NCI-H510A treated with DMSO at 0.1 percent for 48 hours (cell line): ENCODE measurements around the gene PLCD3.
A peak's percentile ranks its signal among the peaks of the same experiment; 100 is the strongest.

Source experiments
- DNase-seq: peaks from one replicate; lab custom pipeline; 2025; lab: John Stamatoyannopoulos, UW

Gene PLCD3, protein sequence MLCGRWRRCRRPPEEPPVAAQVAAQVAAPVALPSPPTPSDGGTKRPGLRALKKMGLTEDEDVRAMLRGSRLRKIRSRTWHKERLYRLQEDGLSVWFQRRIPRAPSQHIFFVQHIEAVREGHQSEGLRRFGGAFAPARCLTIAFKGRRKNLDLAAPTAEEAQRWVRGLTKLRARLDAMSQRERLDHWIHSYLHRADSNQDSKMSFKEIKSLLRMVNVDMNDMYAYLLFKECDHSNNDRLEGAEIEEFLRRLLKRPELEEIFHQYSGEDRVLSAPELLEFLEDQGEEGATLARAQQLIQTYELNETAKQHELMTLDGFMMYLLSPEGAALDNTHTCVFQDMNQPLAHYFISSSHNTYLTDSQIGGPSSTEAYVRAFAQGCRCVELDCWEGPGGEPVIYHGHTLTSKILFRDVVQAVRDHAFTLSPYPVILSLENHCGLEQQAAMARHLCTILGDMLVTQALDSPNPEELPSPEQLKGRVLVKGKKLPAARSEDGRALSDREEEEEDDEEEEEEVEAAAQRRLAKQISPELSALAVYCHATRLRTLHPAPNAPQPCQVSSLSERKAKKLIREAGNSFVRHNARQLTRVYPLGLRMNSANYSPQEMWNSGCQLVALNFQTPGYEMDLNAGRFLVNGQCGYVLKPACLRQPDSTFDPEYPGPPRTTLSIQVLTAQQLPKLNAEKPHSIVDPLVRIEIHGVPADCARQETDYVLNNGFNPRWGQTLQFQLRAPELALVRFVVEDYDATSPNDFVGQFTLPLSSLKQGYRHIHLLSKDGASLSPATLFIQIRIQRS

DNA sequence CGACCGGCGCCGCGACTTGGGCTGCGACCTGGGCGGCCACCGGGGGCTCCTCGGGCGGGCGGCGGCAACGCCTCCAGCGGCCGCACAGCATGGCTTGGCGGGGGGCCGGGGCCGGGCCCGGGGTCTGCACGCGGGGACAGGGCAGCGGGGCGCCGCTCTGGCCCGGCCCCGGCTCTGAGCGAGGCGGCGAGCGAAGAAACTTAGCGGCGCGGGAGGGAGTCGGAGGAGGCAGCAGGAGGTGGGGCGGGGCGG is at the start of gene PLCD3:
Gene PLCD3, minus strand, starts transcription at position 196 of the 252 bp plus-strand sequence. Its CDS starts 105 bp downstream, at position 91.
- no peak for DNase-seq

DNA sequence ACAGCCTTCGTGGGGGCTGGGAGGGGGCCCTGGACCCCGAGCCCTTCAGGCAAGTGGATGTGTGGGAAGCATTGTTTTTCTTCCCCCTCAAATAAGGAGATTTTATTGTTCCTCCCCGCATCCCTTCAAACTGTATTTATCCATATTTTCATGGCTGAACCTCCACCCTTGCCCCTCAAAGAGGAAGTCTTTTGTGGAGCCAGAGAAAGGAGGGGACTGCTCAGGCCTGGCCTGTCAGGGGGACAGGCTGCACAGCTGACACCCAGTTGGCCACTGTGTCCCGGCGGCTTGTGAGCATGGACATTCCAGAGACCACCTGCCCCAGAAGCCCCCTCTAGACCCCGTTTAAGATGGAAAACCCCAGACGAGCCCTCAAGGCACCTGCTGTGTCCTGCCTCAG is 45.2 kb upstream of the PLCD3 start:
- no peak for DNase-seq

DNA sequence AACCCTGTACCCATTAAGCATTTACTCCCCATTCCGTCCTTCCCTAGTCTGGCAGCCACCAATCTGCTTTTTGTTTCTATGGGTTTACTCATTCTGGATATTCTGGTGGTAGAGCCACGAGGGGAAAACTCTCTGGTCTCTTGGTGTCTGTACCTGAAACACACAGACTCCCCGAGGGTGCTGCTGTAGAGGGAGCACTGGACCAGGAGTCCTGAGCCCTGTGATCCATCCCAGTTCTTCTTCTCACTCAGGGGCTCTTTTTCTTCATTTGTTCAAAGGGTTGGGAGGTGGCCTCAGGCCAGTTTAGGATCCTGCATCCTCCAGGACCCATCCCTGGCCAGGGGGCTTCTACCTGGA is 43.4 kb upstream of the PLCD3 start:
- DNase-seq = no peak

DNA sequence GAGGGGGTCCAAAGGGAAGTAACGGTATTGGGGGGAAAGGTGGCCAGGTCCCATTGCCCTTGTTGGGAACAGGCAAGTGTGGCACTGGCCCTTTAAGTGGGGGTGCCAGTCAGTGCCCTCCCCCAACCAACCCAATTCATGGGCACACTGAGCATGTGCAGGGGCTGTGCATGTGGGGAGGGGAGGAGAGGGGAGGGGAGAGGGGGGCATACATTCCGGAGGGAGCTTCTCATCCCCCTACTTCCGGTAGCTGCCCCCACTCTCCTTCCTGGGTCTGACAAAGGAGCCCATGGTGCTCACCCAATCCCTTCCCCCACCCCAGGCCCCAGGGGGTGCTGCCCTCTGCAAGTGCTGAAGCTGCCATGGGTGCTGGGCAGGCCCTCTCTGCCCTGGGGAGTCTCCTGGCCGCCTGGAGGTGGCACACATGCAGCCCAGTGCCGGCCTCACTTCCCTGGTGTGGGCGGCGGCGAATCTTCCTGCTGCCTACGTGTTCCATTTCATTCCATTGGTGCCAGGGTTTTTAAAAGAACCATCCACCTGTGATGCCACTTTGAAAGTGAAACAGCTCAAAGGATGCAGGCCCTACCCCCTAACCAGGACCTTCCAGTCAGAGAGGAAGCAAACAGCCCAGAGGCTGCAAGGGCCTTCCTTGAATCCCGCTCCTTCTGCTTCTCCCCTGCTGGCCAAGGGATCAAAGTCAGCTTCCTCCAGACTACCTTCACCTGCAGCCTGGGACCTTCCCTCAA is 40.4 kb upstream of the PLCD3 start:
- DNase-seq = peak; percentile 65

DNA sequence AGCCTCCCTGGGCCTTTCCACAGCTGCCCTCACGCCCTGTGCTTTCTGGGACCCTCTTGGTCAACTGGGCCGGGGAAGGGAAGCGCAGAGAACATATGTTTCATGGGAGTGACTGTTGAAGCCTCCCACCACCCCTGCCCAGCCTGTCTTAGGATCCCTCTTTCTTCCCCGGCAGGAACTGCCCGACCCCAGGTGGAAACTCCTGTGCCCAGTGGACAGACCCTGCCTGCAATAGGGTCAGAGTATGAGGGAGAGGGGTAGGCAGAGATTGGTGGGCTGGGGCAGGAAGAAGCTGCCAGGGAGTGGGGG is 39.9 kb upstream of the PLCD3 start:
- no peak for DNase-seq

DNA sequence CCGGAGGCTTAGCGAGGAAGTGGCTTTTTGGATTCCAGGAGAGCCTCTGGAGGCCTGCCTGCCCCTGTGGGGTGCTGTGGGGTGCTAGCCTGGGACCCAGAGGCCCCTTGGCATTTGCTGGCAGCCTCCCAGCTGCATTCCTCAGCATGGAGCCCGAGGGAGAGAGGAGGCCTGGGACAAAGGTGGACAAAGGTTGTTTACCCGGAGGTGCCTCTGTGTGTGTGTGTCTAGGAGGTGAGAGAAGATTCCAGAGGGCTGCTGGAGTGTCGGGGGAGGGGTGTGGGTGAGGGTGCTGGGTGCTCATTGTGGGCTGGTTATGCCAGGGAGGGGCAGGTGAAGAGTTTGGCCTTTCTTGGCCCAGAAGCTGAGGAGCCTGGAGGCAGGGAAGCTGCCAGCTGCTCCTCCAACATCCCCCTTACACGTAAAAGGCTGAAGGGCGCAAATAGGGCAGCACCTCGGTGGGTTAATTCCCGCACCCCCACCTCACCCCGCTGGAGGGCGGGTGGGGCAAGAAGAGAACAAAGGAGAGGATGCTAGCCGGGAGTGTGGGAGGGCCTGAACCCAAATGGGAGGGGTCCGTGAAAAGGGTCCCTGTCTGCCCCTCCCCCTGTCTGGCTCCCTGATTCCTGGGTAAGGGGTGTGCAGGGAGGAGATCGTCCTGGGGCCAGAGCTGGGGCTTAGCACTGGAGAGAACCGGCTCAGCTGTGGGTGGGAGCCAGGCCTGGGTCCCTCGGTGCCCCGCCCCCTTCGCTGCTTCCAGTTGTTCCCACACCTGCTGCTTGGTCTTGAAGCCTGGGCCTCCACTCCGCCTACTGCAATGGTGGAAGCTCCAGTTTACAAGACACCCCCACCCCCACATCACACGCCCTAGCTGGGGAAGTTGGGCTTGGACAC is 39.3 kb upstream of the PLCD3 start:
- peak; percentile 69 for DNase-seq

DNA sequence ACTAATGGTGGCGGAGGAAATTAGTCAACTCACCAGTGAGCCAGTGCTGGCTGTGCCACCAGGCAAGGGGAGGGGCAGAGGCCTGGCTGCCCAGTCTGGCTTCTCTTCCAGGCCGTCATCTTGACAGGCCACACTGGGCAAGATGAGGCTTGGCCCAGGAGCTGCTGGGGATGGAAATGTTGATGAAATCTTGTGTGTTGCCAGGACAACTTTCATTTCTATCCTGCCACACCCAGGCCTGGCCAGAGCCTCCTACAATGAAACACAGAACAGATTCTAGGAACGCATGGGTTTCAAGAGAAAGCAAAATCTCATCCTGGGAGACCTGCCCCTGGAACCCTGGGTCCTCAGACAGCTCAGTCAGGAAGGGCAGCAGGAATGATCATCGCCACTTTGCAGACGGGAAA is 38.6 kb upstream of the PLCD3 start:
- DNase-seq = no peak

DNA sequence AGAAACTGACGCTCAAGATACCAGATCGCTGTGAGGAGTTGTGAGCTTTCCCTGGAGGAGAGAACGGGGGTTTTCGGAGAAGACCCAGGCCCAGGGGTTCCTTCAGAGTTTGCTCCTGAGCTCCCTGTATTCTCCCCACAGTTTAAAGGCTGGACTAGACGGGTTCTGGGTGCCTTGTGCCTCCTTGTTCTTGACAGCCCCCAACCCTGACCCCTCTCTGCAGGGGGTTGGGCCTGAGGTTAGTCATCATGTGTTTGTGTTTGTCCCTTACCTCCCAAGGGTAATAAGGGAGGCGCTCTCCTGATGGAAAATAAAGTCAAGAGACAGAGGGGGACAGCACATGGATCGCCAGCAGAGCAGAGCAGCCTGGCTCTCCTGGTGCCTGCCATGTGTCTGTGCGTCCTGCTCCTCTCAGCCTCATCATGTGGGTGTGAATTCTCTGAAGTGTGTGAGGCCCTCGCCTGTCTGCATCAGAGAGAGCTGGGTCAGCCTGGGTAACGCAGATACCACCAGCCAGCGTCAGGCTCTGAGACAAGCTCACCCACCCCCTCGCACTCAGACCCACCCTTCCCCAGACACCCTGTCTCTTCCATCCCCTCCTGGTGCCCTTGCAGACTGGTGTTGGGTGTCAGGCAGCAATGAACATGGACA is 38.1 kb upstream of the PLCD3 start:
- DNase-seq = no peak

DNA sequence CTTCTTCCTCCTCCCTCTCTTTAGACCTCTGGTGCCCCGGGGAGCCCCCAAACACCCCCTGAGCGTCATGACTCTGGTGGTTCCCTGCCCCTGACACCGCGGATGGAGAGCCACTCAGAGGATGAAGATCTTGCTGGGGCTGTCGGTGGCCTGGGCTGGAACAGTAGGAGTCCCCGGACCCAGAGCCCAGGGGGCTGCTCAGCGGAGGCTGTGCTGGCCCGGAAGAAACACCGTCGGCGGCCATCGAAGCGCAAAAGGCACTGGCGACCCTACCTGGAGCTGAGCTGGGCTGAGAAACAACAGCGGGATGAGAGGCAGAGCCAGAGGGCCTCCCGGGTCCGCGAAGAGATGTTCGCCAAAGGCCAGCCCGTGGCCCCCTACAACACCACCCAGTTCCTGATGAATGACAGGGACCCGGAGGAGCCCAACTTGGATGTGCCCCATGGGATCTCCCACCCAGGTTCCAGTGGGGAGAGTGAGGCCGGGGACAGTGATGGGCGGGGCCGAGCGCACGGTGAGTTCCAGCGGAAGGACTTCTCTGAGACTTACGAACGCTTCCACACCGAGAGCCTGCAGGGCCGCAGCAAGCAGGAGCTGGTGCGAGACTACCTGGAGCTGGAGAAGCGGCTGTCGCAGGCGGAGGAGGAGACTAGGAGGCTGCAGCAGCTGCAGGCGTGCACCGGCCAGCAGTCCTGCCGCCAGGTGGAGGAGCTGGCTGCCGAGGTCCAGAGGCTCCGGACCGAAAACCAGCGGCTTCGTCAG is 36.9 kb upstream of the PLCD3 start:
- DNase-seq = no peak

DNA sequence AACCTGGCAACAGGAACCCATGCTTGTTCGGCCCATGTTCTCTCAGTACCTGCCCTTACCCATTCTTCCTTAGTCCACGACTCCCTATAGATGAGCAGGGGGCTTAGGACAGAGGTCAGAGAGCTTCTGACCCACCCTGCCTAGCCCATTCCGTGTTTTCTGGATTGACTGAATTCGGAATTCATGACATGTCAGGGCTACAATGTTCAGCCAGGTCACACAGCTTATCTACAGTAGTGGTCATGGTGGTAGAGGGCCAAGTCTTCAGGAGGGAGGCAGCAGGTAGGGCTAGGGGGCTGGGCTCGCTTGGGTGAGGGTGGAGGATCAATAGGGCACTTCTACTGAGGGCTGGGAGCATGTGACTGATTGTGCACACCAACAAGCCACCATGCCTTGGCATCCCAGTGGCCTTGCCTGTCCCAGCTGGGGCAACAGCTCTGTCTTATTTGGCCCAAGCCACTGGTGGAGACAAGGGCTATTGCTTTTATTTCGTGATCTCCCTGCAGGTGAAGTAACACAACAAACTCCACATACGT is 32.5 kb upstream of the PLCD3 start:
- DNase-seq = no peak

DNA sequence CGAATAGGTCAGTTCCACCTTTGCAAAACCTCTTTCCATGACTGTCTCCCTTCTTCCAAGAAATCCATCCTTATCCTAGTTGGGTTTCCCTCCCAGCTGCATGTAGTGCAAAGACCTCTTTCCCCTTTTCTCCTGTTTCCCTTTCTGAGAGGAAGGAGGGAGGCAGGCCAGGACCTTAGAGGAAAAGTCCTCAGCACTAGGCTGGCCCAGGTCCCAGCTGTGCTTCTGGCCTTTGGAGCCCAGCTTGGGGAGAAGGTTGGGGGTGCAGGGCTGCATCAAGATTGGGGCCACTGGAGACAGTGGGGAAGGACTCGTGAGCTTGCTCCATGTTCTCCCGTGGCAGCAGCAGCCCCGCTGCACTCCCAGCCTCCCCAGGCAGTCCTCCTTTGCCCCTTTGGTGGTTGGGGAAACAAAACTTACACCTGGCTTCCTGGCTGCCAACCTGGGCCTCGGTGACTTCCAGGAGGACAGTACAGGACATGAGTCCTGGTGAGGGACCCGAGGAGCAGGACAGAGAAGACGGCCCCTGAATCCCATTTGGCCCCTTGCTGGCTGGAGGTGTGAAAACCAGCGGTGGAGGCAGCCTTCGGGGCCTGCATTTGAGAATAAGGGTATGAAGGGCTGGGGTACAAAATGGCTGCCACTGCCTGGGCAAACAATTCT is 29.8 kb upstream of the PLCD3 start:
- no peak for DNase-seq

DNA sequence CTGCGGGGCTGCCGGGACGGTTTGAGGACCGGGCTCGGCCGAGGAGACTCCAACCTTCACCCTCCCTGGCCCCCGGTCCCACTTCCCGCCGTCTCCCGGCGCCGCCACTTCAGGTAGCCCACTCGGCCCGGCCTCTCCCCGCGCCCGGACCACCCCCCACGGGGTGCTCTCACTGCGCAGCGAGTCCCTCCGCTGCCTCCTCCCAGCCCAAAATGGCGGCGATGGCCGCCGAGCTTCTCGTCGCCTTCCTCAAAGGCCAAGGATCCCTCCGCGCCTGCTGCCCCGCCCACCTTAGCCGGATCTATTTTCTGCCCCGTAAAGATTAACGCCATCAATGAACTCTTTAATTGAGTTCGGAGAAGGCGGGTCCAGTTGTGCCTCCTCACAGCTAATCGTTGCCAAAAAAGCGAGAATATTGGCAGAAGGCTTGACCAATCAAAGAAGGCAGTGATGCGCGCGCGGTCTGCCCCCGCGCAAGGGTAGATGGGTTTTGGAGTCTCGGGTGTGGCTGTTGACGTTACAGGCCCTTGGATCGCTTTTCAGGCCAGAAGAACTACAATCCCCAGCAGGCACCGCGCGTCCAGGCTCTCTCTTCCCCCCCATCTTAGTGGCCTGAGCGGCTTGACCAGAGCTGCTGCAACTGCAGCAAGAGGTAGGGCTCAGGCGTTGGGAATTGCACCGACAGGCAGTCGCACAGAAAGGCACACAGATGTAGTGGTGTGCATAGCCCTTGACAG is 29.1 kb upstream of the PLCD3 start, which contains the start of gene HEXIM2:
Gene HEXIM2, plus strand, starts transcription at position 588 of the 737 bp plus-strand sequence. CDS start 919 bp downstream, outside the sequence.
- peak; percentile 99 for DNase-seq

DNA sequence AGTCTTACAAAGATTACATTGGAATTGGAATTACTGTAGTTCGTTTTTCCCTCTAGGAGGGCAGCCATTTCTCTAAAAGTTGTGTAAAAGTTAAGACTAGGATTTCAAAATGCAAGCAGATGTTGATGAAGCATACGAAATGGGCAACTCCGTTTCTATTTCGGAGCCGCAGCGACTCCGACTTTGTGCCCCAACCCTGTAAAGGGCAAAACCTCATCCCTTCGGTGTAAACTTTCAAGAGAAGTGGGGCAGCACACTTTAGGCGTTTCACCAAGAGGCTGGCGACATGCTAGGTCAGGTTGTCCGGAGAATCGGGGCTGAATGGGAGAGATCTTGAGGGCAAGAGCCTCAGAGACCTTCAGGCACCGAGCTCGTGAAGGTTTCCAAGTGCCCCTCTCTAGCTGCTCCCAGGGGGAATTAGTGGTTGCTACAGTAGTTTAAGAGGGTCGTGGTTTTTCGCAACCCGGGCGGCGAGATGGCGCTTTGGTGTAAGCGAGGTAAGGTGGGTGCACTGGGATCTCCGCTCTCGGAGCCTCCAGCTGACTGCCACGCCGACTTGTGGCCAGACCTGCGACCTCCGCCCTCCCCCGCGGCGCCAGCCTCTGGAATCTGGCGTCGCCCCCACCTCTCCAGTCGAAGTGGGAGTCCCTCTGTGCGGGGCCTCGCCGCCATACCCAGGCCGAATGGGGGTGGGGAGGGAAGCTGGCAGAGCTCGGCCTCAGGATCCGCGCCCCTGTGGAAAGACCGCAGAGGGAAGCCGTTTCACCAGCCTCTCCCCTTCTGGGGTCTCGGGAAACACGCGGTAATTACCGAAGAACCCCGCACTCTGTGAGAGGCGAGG is 28.4 kb upstream of the PLCD3 start:
- DNase-seq = no peak

DNA sequence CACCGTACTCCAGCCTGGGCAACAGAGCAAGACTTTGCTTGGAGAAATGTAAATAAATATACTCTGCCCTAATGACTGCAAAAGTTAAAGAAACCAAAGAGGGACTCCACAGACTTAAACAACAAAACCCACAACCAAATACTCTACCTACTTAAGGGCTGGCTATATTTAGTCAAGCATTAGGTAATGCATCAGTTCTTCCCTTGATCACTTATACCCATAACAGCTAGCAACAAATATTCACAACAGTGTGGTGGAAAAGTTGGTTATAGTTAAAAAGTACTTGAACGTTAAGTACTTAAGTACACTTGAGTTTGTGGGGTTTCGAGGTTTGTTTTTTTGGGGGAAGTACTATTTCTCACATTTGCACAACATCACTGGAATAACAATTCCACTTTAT is 23.9 kb upstream of the PLCD3 start:
- DNase-seq = no peak

DNA sequence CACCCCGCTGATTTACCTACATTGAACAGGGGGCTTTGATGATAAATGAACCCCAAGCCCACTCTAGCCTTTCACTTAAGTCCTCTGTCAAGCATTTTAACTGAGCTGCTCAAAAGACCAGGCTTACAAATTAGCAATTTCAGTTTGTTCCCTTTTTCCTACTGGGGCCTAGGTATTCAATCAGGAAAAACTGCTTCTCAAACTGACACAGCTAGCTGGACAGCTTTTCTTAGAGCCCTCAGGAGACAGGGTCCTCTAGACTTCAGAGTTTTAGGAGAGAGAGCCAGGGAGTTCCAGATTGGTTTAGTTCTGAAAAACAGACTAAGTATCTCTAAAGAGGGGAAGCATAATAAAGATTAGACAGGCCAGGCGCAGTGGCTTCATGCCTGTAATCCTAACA is 23.2 kb upstream of the PLCD3 start:
- DNase-seq = no peak

DNA sequence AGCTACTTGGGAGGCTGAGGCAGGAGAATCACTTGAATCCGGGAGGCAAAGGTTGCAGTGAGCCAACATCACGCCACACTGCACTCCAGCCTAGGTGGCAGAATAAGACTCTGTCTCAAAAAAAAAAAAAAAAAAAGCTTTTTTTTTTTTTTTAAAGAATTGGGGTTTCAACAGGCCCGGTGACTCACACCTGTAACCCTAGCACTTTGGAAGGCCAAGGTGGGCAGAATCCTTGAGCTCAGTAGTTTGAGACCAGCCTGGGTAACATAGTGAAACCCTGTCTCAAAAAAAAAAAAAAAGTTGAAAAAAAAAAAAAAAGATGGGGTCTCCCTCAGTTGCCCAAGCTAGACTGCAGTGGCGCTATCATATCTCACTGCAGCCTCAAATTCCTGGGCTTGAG is 22.7 kb upstream of the PLCD3 start:
- no peak for DNase-seq

DNA sequence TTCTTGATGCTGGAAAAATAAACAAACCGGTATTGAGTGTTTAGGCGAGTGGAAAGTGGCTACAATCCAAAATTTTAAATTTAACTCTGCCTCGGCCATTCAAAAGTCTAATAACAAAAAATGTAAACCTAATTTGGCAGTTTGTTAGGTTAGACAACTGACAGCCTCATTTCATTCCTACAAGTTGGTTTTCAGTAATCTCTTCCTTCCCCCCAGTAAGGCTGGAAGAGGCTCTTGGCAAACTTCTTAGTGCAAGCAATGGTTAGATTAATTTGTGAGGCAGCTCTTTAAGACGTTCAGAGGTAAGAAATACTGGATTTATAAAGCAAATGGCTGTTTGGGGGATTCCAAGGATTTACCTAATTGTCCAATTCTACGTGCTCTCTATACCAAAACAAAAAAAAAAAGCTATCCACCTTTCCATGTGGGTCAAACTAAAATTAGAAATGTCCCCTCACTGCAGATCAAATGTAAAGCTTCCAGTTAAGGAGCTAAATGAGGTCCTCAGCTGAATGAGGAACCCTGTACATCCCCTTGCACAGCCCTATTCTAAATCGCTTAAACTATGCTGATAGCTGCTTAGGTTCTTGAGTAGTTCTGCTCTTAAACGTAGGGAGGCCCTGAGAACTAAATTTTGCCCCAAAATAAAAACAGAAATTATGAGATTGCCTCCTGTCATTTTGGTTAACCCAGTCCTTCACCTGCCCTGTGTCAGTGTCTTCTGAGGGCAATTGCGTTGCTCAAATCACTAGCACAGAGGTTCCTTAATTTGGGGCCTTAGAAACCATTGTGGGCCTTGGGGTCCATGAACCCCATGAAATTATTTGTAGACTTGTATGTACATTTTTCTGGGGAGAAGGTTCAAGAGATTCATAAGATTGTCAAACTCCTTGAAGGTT is 18.8 kb upstream of the PLCD3 start:
- DNase-seq = no peak
